DLD1 (cell line): ENCODE results near the gene SLC30A5.
"Not testable (repeated sequence)": the region's sequence is repeated elsewhere in the genome, so short reads cannot be mapped to it uniquely, and the experiment has no call there.

ENCODE experiments used
- in situ Hi-C: cut with HindIII; loops from 2 replicates; pipeline ENCODE4 v1.10.0; 2017; ENCODE audit warnings: low sequenced_read_pairs

SLC30A5 gene

DNA sequence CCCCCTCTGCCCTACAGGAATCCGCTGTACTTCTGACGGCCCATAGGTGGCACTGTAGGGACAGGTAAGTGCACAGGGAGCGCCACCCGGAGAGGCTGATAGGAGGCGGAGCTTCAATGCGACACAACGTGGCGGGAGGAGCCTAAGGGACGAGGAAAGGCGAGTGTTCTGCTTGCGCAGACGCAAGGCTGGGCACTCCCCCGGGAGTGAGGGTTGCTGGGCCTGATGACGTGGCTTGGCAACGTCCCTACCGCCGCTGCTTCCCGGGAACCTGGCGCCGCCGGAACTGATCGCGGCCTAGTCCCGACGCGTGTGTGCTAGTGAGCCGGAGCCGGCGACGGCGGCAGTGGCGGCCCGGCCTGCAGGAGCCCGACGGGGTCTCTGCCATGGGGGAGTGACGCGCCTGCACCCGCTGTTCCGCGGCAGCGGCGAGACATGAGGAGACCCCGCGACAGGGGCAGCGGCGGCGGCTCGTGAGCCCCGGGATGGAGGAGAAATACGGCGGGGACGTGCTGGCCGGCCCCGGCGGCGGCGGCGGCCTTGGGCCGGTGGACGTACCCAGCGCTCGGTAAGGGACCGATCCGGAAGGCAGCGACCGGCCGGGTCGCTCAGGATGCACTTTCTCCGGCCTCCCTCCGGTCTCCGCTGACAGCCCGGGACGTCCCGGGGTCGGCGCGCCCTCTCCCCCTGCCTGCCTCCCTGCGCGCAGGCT, at the start of gene SLC30A5:
Gene SLC30A5 (plus strand): TSS at position 244 of the 712 bp plus-strand sequence. CDS start 242 bp downstream, at position 486.
- in situ Hi-C loops = no loop called here

GRCh38 chr5:69045213-69045612, 48.6 kb upstream of the SLC30A5 start:
- in situ Hi-C loops = not testable (repeated sequence)

GRCh38 chr5:69046375-69046957, 47.3 kb upstream of the SLC30A5 start:
- in situ Hi-C loops = no loop called here

DNA sequence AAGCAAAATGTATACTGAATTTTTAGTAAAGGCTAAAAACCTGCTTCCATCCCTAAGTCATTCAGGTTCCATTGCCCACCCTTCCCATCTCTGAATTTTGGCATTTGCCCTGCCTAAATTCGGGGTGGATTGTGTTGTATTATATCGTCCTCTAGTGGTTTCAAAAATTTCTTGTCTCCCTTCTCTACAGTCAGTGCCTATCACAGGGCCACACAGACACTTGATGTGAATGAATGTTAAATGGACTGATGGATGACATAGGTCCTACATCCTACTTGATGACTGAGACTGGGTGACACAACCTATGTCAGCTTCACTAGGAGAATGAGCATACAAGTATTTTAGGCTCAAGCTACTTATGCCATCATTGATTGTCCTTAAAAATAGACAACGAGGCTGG, 45.6 kb upstream of the SLC30A5 start:
- in situ Hi-C loops = no loop called here

DNA sequence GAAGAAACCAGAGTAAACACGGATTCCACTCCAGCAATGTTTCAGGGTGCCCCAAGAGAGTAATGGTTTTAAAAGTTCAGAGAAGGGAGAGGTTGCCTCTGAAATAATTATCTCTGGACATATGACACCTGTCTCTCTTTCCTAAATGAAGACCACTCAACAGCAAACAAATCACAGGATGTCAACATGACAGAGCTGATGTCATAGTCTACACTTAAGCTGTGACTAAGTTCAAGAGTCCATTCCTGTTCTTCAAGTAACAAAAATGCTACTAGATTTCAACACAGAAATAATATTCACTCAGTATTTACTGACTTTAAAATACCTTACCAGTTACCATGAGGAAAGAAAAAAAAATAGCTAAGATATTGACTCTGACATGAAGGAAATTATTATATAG, 44.7 kb upstream of the SLC30A5 start:
- in situ Hi-C loops = no loop called here

- in situ Hi-C loops = no loop called here
Measured at GRCh38 chr5:69049796-69050195, 44.0 kb upstream of the SLC30A5 start.

GRCh38 chr5:69050214-69050613, 43.6 kb upstream of the SLC30A5 start:
- in situ Hi-C loops = no loop called here

GRCh38 chr5:69052181-69052580, 41.6 kb upstream of the SLC30A5 start:
- in situ Hi-C loops = no loop called here

GRCh38 chr5:69074664-69075521, 18.9 kb upstream of the SLC30A5 start:
- in situ Hi-C loops = no loop called here

- in situ Hi-C loops = no loop called here
Measured at GRCh38 chr5:69075522-69076179, 18.2 kb upstream of the SLC30A5 start.

- in situ Hi-C loops = no loop called here
Measured at GRCh38 chr5:69078921-69079540, 14.8 kb upstream of the SLC30A5 start.

DNA sequence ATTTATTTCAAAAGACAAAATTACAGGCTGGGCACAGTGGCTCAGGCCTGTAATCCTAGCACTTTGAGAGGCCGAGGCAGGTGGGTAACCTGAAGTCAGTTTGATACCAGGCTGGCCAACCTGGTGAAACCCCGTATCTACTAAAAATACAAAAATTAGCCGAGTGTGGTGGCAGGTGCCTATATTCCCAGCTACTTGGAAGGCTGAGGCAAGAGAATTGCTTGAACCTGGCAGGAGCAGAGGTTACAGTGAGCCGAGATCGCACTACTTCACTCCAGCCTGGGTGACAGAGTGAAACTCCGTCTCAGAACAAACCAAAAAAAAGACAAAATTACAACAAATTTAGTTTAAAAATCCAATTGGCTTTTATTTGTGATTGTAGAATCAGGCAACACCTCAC, 14.3 kb upstream of the SLC30A5 start:
- in situ Hi-C loops = no loop called here

GRCh38 chr5:69083412-69083811, 10.4 kb upstream of the SLC30A5 start:
- in situ Hi-C loops = no loop called here

- in situ Hi-C loops = no loop called here
Measured at GRCh38 chr5:69084195-69084594, 9.6 kb upstream of the SLC30A5 start.

DNA sequence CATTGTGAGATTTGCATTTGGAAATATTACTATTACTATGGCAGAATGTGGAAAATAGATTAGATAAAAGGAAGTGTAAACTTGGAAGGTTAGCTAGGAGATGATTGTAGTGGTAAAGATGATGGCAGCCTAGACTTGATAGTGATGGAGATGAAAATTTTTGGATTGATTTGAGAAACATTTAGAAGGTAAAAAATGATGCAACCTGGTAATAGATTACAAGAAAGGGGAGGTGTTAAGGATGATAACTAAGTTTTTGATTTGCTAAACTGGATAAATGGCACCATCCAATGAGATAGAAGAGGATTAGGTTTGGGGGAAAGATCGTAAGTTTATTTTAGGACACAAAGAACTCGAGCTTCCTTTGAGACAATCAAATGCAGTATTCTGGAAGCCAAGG, 8.9 kb upstream of the SLC30A5 start:
- in situ Hi-C loops = no loop called here

DNA sequence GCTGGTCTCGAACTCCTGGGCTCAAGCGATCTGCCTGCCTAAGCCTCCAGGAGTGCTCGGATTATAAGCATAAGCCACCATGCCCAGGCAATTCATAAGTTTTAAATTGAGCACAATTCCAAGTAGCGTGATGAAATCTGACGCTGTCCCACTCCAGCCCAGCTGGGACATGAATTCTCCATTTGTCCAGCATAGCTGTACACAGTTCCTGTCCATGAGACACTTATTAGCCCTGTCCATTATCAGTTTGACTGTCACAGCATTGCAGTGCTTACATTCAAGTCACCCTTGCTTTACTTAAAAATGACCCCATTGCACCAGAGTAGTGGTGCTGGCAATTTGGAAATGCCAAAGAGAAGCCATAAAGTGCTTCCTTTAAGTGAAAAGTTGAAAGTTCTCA, 7.6 kb upstream of the SLC30A5 start:
- in situ Hi-C loops = no loop called here

- in situ Hi-C loops = not testable (repeated sequence)
Measured at GRCh38 chr5:69088006-69088405, 5.8 kb upstream of the SLC30A5 start.

DNA sequence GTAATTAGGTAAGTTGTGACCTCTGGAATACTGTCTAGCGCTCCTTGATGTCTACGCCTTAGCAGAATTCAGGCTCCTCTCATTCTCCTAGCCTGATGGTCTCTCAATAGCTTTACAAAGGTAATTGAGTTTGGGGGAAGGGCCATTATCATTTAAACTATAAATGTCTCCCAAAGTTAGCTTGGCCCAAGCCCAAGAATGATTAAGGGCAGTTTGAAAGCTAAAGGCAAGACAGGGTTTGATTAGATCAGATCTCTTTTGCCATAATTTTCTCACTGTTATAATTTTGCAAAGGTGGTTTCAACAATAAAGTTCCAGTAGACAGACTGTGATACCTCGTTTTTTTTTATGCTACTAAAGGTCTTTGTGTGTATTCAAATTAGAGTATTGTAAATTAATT, 3.7 kb upstream of the SLC30A5 start:
- in situ Hi-C loops = no loop called here

DNA sequence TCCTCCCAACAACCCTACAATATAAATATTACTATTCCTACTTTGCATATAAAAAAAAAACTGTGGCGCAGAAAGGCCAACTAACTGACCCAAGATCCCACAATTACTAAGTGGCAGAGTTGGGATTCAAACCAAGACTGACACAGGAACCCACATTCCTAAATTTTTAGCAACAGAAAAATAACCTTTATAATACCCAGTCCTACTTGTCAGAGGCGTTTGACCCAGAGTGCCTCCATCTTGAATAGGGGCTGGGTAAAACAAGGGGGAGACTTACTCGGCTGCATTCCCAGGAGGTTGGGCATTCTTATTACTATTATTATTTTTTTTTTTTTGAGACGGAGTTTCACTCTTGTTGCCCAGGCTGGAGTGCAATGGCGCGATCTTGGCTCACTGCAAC, 2.0 kb upstream of the SLC30A5 start:
- in situ Hi-C loops = no loop called here

DNA sequence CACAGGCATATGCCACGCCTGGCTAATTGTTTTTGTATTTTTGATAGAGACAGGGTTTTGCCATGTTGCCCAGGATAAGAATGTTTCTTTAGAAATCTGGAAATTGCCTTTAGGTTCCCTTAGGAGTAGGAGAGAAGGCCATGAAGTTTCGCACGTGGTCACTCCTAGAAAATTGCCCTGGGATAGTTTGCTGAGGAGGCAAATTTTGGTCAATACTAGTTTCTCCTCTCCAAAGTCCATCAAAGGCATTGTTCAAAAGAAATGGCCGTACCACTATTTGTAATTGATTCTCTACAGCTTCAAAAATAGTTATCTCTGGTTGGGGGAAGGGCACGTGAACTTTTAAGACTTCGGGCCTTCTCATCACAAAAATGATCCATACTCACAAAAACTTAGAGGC, 845 bp upstream of the SLC30A5 start:
- in situ Hi-C loops = no loop called here

DNA sequence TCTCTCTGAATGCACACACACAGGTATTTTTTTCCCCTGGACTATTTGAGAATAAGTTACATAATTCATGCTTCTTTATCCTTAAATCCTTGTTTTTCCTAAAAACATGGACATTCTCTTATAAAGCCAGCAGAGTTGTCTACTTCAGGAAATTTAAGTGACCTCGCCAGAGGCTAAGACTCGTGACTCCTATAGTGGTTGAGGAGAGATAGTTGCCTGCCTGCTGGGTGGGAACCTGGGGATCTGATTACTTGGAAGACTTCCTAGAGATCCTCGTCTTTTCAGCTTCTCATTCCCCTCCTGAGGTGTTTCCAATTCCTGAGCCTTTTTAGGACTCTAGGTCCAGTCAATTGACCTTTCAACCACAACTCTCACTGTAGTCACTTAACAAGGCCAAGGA, 5.5 kb downstream of the SLC30A5 start:
- in situ Hi-C loops = no loop called here
